Mesendoderm (in vitro differentiated cells): ENCODE results near the gene S1PR5.

Experiments
- DNase-seq: peaks from one replicate; pipeline ENCODE4 v3.0.0; 2013
- H2AK5ac ChIP-seq: 2 replicates; pipeline ENCODE4 v1.6.1; 2013; ENCODE audit warnings: low read length, inconsistent platforms
- H2BK120ac ChIP-seq: 2 replicates; pipeline ENCODE4 v1.6.1; 2013; ENCODE audit warnings: low read depth, mild to moderate bottlenecking, low read length, moderate library complexity, mixed read lengths
- H2BK15ac ChIP-seq: replicated peaks from 2 replicates; pipeline ENCODE4 v1.6.1; 2013; ENCODE audit warnings: low read depth, mild to moderate bottlenecking, moderate library complexity
- H2BK5ac ChIP-seq: 2 replicates; pipeline ENCODE4 v1.6.1; 2013; ENCODE audit warnings: low read length, inconsistent platforms
- H3K18ac ChIP-seq: 2 replicates; pipeline ENCODE4 v1.6.1; 2013; ENCODE audit warnings: mild to moderate bottlenecking, low read length, mixed read lengths
- H3K23ac ChIP-seq: one replicate; pipeline ENCODE4 v1.6.1; 2013; ENCODE audit warnings: low read length
- H3K27ac ChIP-seq: 2 replicates; pipeline ENCODE4 v1.5.1; 2013; ENCODE audit warnings: low read depth, mild to moderate bottlenecking, inconsistent platforms, low read length, moderate library complexity
- H3K27me3 ChIP-seq: 2 replicates; pipeline ENCODE4 v1.6.1; 2013; ENCODE audit warnings: low read length, control low read depth, mild to moderate bottlenecking, inconsistent platforms; ENCODE audit not compliant: insufficient read depth, poor library complexity
- H3K36me3 ChIP-seq: 2 replicates; pipeline ENCODE4 v1.6.1; 2013; ENCODE audit warnings: low read length, inconsistent platforms; ENCODE audit not compliant: control insufficient read depth, insufficient read depth
- H3K4ac ChIP-seq: one replicate; pipeline ENCODE4 v1.6.1; 2013; ENCODE audit warnings: low read depth, mild to moderate bottlenecking, low read length, moderate library complexity
- H3K4me1 ChIP-seq: 2 replicates; pipeline ENCODE4 v1.6.1; 2013; ENCODE audit warnings: low read depth, low read length, inconsistent platforms; ENCODE audit not compliant: control insufficient read depth
- H3K4me2 ChIP-seq: 2 replicates; pipeline ENCODE4 v1.6.1; 2013; ENCODE audit warnings: low read length
- H3K4me3 ChIP-seq: 2 replicates; pipeline ENCODE4 v1.5.1; 2013; ENCODE audit warnings: mild to moderate bottlenecking, low read length
- H3K56ac ChIP-seq: one replicate; pipeline ENCODE4 v1.6.1; 2013; ENCODE audit warnings: low read length
- H3K79me1 ChIP-seq: 2 replicates; pipeline ENCODE4 v1.6.1; 2013; ENCODE audit warnings: low read length, inconsistent platforms
- H3K79me2 ChIP-seq: 2 replicates; pipeline ENCODE4 v1.6.1; 2013; ENCODE audit warnings: mild to moderate bottlenecking, low read length; ENCODE audit not compliant: control insufficient read depth, insufficient read depth
- H3K9ac ChIP-seq: 2 replicates; pipeline ENCODE4 v1.6.1; 2013; ENCODE audit warnings: low read length, inconsistent platforms
- H4K5ac ChIP-seq: one replicate; pipeline ENCODE4 v1.6.1; 2013; ENCODE audit warnings: low read length
- H4K8ac ChIP-seq: one replicate; pipeline ENCODE4 v1.6.1; 2013; ENCODE audit warnings: low read depth, mild to moderate bottlenecking, control low read depth, low read length, moderate library complexity
- WGBS: extraction: QIAGEN DNeasy Blood & Tissue Kit; methylation state at CpG from one replicate; pipeline ENCODE4 v1.1.7; 2013; ENCODE audit warnings: low lambda C conversion rate, missing lambda C conversion rate; ENCODE audit not compliant: insufficient coverage; ENCODE audit errors: extremely low coverage; 5-methylcytosine and 5-hydroxymethylcytosine counted together

The S1PR5 gene

DNA sequence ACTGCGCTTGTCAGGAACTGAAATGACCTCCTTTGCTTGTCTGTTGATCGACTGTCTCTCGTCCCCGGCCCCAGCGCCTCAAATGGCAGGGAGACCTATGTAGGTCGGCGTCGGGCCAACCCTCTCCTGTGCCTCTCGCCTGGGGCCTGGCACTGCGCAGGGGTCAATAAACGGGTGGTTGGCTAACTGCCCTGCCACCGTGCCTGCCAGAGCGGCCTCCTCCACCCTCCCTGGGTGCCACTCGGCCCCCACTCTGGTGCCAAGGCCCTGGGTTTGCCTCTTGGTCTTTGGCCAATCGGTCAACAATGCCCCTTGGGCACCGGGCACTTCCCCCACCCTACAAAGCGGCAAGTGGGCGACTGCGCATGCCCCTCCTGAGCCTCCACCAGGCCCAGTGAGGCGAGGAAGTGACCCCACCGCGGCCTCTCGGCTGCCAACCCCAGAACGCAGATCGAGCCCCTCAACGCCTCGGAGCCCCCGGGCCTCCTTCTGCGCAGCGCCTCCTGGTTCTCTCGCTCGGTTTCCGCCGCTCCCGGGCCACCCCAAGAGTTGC, 15.2 kb downstream of the S1PR5 start:
- Histone ChIP-seq H3K4me3 (peak overlapping the region; percentile 54), H3K23ac (peak overlapping the region; percentile 100), H3K18ac (peak overlapping the region; percentile 97), H3K36me3 (peaks cover 7% of the 10 kb centered on the region), H2BK5ac (peak overlapping the region; percentile 75), H3K27ac (peak overlapping the region; percentile 89), H4K5ac (no peak overlapping the region), H3K9ac (peak overlapping the region; percentile 99), H3K56ac (peak overlapping the region; percentile 99), H3K27me3 (no peaks in the 10 kb centered on the region), H3K4ac (peak overlapping the region; percentile 100), H3K4me2 (peak overlapping the region; percentile 75), H3K4me1 (peaks cover 3% of the 10 kb centered on the region), H2BK120ac (peak overlapping the region; percentile 69), H2AK5ac (peak overlapping the region; percentile 79), H3K79me1 (peaks cover 18% of the 10 kb centered on the region), H3K79me2 (peaks cover 28% of the 10 kb centered on the region), H4K8ac (peak overlapping the region; percentile 88), H2BK15ac (no peak overlapping the region)
- DNase-seq, result peak; percentile 51
- WGBS, result no CpG with 5 or more reads among the region's 35 CpGs

DNA sequence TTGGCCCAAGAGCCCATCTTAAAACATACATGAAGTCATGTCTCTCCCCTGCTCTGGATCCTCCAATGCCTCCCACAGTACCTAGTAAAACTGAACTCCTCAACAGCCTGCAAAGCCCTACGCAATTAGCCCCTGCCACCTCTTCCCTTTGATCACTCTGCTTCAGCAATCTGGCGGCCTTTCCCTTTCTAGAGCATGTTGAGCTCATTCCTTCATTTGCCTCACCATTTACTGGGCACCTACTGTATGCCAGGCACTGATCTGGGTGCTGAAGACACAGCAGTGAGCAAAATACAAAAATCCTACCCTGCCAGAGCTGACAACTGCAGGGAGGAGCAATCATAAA, 17.0 kb downstream of the S1PR5 start:
- Histone ChIP-seq H3K9ac (peak overlapping the region; percentile 28), H4K8ac (no peak overlapping the region), H3K4ac (no peak overlapping the region), H2AK5ac (no peak overlapping the region), H4K5ac (no peak overlapping the region), H3K4me2 (no peak overlapping the region), H3K36me3 (peaks cover 7% of the 10 kb centered on the region), H2BK15ac (no peak overlapping the region), H2BK120ac (no peak overlapping the region), H3K4me1 (peaks cover 3% of the 10 kb centered on the region), H3K27ac (no peak overlapping the region), H3K56ac (peak overlapping the region; percentile 49), H3K18ac (no peak overlapping the region), H3K27me3 (no peaks in the 10 kb centered on the region), H3K23ac (no peak overlapping the region), H3K79me2 (peaks cover 28% of the 10 kb centered on the region), H3K79me1 (peaks cover 18% of the 10 kb centered on the region), H3K4me3 (no peak overlapping the region), H2BK5ac (no peak overlapping the region)
- DNase-seq, result no peak
- no CpG with 5 or more reads among the region's 2 CpGs for WGBS

DNA sequence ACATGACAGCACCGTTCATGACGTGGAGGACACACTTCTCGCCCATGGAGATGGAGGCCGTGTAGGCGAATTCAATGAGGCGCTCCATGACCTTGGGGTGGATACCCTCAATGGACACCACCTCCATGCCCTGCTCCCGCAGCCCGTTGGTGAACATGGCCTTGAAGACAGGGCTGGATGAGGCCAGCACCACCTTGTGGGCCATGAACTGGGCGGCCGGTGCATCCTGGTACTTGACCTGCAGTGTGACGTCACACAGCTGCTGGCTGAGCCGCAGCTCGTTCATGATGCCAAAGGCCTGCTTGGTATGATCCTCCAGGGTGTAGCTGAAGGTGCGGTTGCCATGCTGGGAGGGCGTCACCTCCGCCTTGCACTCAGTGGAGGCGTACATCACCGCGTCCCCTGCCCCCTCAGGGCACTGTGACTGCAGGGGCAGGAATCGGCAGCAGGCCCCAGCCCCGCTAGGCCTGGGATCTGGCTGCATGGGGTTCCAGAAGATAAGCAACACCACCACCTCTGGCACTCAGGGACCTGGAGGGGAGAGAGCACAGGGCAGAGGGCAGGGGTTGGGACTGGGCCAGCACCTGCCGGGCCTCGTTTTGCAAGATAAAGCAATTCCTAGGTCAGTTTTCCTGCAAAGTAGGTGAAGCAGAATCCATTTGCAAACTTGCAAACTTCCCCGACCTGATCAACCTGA, 17.5 kb downstream of the S1PR5 start:
- H3K27me3 ChIP-seq, result no peaks in the 10 kb centered on the region
- H3K18ac ChIP-seq, result no peak overlapping the region
- no peak overlapping the region for H3K4ac ChIP-seq
- no peak overlapping the region for H3K4me3 ChIP-seq
- no peak overlapping the region for H4K5ac ChIP-seq
- no peak overlapping the region for H2BK120ac ChIP-seq
- no peak overlapping the region for H3K56ac ChIP-seq
- peaks cover 28% of the 10 kb centered on the region for H3K79me2 ChIP-seq
- no peak overlapping the region for H3K9ac ChIP-seq
- no peak for DNase-seq
- no peak overlapping the region for H3K27ac ChIP-seq
- H2AK5ac ChIP-seq, result no peak overlapping the region
- H3K4me1 ChIP-seq, result peaks cover 3% of the 10 kb centered on the region
- H3K4me2 ChIP-seq, result no peak overlapping the region
- WGBS, result no CpG with 5 or more reads among the region's 24 CpGs
- no peak overlapping the region for H3K23ac ChIP-seq
- H3K79me1 ChIP-seq, result peaks cover 18% of the 10 kb centered on the region
- no peak overlapping the region for H2BK15ac ChIP-seq
- H2BK5ac ChIP-seq, result no peak overlapping the region
- peaks cover 7% of the 10 kb centered on the region for H3K36me3 ChIP-seq
- no peak overlapping the region for H4K8ac ChIP-seq

GRCh38 chr19:10497371-10497770, 19.9 kb downstream of the S1PR5 start:
- Histone ChIP-seq H3K18ac (no peak overlapping the region), H3K4ac (no peak overlapping the region), H3K79me2 (peaks cover 28% of the 10 kb centered on the region), H3K4me3 (no peak overlapping the region), H2BK5ac (no peak overlapping the region), H3K4me1 (peaks cover 3% of the 10 kb centered on the region), H3K23ac (no peak overlapping the region), H3K36me3 (peaks cover 7% of the 10 kb centered on the region), H3K9ac (no peak overlapping the region), H3K27me3 (no peaks in the 10 kb centered on the region), H3K27ac (no peak overlapping the region), H2BK120ac (no peak overlapping the region), H2AK5ac (no peak overlapping the region), H3K79me1 (peaks cover 18% of the 10 kb centered on the region), H3K56ac (no peak overlapping the region), H2BK15ac (no peak overlapping the region), H3K4me2 (no peak overlapping the region), H4K5ac (no peak overlapping the region), H4K8ac (no peak overlapping the region)
- no peak for DNase-seq
- no CpG with 5 or more reads among the region's 4 CpGs for WGBS

GRCh38 chr19:10491472-10492047, 25.7 kb downstream of the S1PR5 start:
- no peak overlapping the region for H3K4me3 ChIP-seq
- no peak overlapping the region for H3K56ac ChIP-seq
- H3K4ac ChIP-seq, result no peak overlapping the region
- H3K18ac ChIP-seq, result no peak overlapping the region
- WGBS, result no CpG with 5 or more reads among the region's 43 CpGs
- no peak overlapping the region for H3K4me2 ChIP-seq
- H3K36me3 ChIP-seq, result peaks cover 13% of the 10 kb centered on the region
- H2BK120ac ChIP-seq, result no peak overlapping the region
- no peak overlapping the region for H4K5ac ChIP-seq
- H2BK5ac ChIP-seq, result no peak overlapping the region
- H3K27ac ChIP-seq, result no peak overlapping the region
- no peak for DNase-seq
- no peaks in the 10 kb centered on the region for H3K4me1 ChIP-seq
- H3K79me2 ChIP-seq, result peaks cover 9% of the 10 kb centered on the region
- H4K8ac ChIP-seq, result no peak overlapping the region
- no peak overlapping the region for H2AK5ac ChIP-seq
- no peak overlapping the region for H3K23ac ChIP-seq
- H3K9ac ChIP-seq, result no peak overlapping the region
- no peak overlapping the region for H2BK15ac ChIP-seq
- no peaks in the 10 kb centered on the region for H3K27me3 ChIP-seq
- H3K79me1 ChIP-seq, result peaks cover 7% of the 10 kb centered on the region
